Uterus (tissue), 2 donors: ENCODE data around the gene GOLIM4.

ENCODE experiments used
- CTCF ChIP-seq, 4 experiments: fragments of 200-600 bp in 2 of 4; fragments of 450-650 bp in 2 of 4; sonication (generic) in 2 of 4; IDR thresholded peaks; one replicate each; pipeline ENCODE4 v1.5.1; 2016 to 2019; ENCODE audit warnings: antibody characterized with exemption in 4 of 4, mild to moderate bottlenecking in 2 of 4, moderate library complexity in 1 of 4
- POLR2A ChIP-seq, 2 donors: fragments of 450-650 bp; IDR thresholded peaks; one replicate each; pipeline ENCODE4 v1.6.1; 2016; ENCODE audit warnings: antibody characterized with exemption in 2 of 2, mild to moderate bottlenecking in 1 of 2, moderate library complexity in 1 of 2

- no peak for TF ChIP-seq CTCF (IDR thresholded peaks at IDR 0.05)
- TF ChIP-seq POLR2A (IDR thresholded peaks at IDR 0.05) = no peak
These were observed 15.7 kb downstream of the GOLIM4 start for GRCh38 chr3:168080022-168080421.
